ENCODE results near the gene DCTN1. TPM values are rescaled to one million over a fixed set of nuclear protein-coding genes. Genes with fewer than 3 reads are reported as not detected.

The DCTN1 gene
- total RNA-seq, 1 donor = 177 TPM

DNA sequence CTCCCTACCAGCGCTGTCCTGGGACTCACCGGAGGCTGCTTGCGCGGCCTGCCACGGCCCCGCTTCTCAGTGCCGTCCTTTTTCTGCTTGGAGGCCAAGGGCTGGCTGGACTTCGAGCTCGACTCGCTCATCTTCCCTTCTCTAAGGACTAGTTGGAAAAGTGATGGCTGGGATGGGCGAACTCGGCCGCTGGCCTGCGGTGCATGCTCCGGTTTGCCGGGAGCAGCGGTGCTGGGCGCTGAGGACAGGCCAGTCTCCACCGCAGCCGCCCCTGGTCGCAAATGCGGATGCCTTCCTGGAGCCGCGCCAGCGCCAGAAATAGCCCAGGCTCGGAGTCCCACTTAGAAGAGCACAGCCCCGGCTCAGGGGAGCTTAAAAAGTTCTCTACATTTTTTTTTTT, 38.2 kb upstream of the DCTN1 start:
- Histone ChIP-seq H2AFZ (ENCODE audit: low read length) (no peak overlapping the region), H3K36me3 (ENCODE audit: insufficient read depth, low read length) (no peaks in the 10 kb centered on the region), H3K27ac (ENCODE audit: low read depth, low read length) (no peak overlapping the region), H3K9me3 (ENCODE audit: low read depth, low read length) (no peaks in the 10 kb centered on the region), H3K27me3 (ENCODE audit: insufficient read depth, low read length) (no peaks in the 10 kb centered on the region), H3K4me2 (ENCODE audit: insufficient read depth, low read length) (no peak overlapping the region), H3K79me2 (ENCODE audit: insufficient read depth, low read length) (no peaks in the 10 kb centered on the region), H4K20me1 (ENCODE audit: insufficient read depth, low read length) (no peaks in the 10 kb centered on the region), H3K4me3 (ENCODE audit: insufficient read depth, low read length) (no peak overlapping the region), H3K4me1 (ENCODE audit: insufficient read depth, low read length) (peaks cover 19% of the 10 kb centered on the region)
- TF ChIP-seq, protein P1, sequence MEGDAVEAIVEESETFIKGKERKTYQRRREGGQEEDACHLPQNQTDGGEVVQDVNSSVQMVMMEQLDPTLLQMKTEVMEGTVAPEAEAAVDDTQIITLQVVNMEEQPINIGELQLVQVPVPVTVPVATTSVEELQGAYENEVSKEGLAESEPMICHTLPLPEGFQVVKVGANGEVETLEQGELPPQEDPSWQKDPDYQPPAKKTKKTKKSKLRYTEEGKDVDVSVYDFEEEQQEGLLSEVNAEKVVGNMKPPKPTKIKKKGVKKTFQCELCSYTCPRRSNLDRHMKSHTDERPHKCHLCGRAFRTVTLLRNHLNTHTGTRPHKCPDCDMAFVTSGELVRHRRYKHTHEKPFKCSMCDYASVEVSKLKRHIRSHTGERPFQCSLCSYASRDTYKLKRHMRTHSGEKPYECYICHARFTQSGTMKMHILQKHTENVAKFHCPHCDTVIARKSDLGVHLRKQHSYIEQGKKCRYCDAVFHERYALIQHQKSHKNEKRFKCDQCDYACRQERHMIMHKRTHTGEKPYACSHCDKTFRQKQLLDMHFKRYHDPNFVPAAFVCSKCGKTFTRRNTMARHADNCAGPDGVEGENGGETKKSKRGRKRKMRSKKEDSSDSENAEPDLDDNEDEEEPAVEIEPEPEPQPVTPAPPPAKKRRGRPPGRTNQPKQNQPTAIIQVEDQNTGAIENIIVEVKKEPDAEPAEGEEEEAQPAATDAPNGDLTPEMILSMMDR (IDR thresholded peaks at IDR 0.05; ENCODE audit: extremely low read depth, low read depth, low read length) = no peak
- peak; percentile 39 for DNase-seq (ENCODE audit: insufficient read length, low spot score, missing footprints)

DNA sequence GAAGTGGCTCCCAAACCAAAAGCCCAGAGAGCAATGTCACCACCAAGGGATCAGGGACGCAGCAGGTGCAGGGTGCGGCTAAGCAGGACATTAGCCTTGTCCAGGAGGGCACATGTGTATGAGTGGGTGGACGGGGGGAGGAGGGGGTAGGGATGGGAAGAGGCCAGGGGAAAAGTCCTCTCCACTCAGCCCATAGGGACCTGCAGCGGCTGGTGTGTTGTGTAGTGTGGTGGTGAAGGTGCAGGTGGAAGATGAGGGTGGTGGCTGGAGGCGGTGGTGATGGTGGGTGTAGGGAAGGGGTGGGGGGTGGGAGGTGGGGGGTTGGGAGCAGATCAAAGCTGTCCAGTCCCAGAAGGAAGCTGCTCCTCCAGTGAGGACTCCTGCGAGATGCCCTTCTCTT, 37.7 kb upstream of the DCTN1 start:
- Histone ChIP-seq H3K4me1 (ENCODE audit: insufficient read depth, low read length) (peaks cover 19% of the 10 kb centered on the region), H3K27me3 (ENCODE audit: insufficient read depth, low read length) (no peaks in the 10 kb centered on the region), H3K27ac (ENCODE audit: low read depth, low read length) (no peak overlapping the region), H4K20me1 (ENCODE audit: insufficient read depth, low read length) (no peaks in the 10 kb centered on the region), H2AFZ (ENCODE audit: low read length) (no peak overlapping the region), H3K4me2 (ENCODE audit: insufficient read depth, low read length) (no peak overlapping the region), H3K36me3 (ENCODE audit: insufficient read depth, low read length) (no peaks in the 10 kb centered on the region), H3K4me3 (ENCODE audit: insufficient read depth, low read length) (no peak overlapping the region), H3K9me3 (ENCODE audit: low read depth, low read length) (no peaks in the 10 kb centered on the region), H3K79me2 (ENCODE audit: insufficient read depth, low read length) (no peaks in the 10 kb centered on the region)
- peak; percentile 59 for DNase-seq (ENCODE audit: insufficient read length, low spot score, missing footprints)
- TF ChIP-seq, protein P1 (IDR thresholded peaks at IDR 0.05; ENCODE audit: extremely low read depth, low read depth, low read length) = no peak

DNA sequence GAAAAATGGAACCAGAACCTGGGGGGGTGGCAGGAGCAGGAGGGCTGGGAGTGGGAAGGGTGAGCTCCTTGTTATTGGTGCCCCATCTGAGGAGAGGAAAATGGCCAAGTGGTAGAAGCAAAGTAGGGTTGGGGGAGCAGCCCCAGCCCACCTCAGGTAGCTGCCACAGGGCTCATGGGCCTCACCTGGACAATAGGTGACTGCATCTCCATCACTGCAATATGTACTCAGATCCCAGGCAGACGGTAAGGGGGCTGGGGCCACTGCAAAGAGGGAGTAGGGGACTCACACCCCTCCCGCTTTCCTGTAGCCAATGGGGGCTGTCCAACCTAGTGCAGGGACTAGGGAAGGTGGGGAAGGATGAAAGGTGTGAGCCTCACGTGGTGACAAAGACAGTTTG, 37.1 kb upstream of the DCTN1 start:
- no peak overlapping the region for H3K4me3 ChIP-seq (ENCODE audit: insufficient read depth, low read length)
- no peaks in the 10 kb centered on the region for H3K9me3 ChIP-seq (ENCODE audit: low read depth, low read length)
- no peaks in the 10 kb centered on the region for H3K36me3 ChIP-seq (ENCODE audit: insufficient read depth, low read length)
- peak; percentile 51 for DNase-seq (ENCODE audit: insufficient read length, low spot score, missing footprints)
- no peak overlapping the region for H3K4me2 ChIP-seq (ENCODE audit: insufficient read depth, low read length)
- no peaks in the 10 kb centered on the region for H3K79me2 ChIP-seq (ENCODE audit: insufficient read depth, low read length)
- H4K20me1 ChIP-seq (ENCODE audit: insufficient read depth, low read length) = no peaks in the 10 kb centered on the region
- H2AFZ ChIP-seq (ENCODE audit: low read length) = no peak overlapping the region
- H3K27ac ChIP-seq (ENCODE audit: low read depth, low read length) = no peak overlapping the region
- TF ChIP-seq, protein P1 (IDR thresholded peaks at IDR 0.05; ENCODE audit: extremely low read depth, low read depth, low read length) = no peak
- H3K27me3 ChIP-seq (ENCODE audit: insufficient read depth, low read length) = no peaks in the 10 kb centered on the region
- peaks cover 18% of the 10 kb centered on the region for H3K4me1 ChIP-seq (ENCODE audit: insufficient read depth, low read length)

DNA sequence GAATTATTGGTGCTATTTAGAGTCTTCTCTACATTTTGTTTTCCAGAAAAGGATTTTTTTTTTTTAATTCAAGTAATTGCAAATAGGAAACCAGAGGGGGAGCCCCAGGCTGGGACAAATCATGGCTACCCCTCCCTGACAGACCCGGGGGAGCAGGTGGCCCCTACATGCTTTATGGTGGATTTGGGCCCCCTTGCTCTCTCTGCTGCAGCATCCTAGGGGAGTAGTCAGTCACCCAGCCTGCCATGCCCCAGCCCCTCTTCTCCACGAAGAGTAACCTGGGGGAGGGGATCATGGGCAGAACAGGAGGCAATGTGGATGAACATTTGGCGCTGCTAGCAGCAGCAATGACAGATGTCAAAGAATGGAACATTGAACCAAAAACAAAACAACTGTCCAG, 36.7 kb upstream of the DCTN1 start:
- Histone ChIP-seq H3K4me2 (ENCODE audit: insufficient read depth, low read length) (no peak overlapping the region), H4K20me1 (ENCODE audit: insufficient read depth, low read length) (no peaks in the 10 kb centered on the region)

More for the DNA sequence above, 36.7 kb upstream of the DCTN1 start:
- H3K36me3 ChIP-seq (ENCODE audit: insufficient read depth, low read length) = no peaks in the 10 kb centered on the region
- H3K4me3 ChIP-seq (ENCODE audit: insufficient read depth, low read length) = no peak overlapping the region
- no peaks in the 10 kb centered on the region for H3K9me3 ChIP-seq (ENCODE audit: low read depth, low read length)
- TF ChIP-seq, protein P1 (IDR thresholded peaks at IDR 0.05; ENCODE audit: extremely low read depth, low read depth, low read length) = peak; percentile 27
- H3K79me2 ChIP-seq (ENCODE audit: insufficient read depth, low read length) = no peaks in the 10 kb centered on the region
- peak; percentile 76 for DNase-seq (ENCODE audit: insufficient read length, low spot score, missing footprints)
- no peaks in the 10 kb centered on the region for H3K27me3 ChIP-seq (ENCODE audit: insufficient read depth, low read length)
- no peak overlapping the region for H3K27ac ChIP-seq (ENCODE audit: low read depth, low read length)
- peaks cover 15% of the 10 kb centered on the region for H3K4me1 ChIP-seq (ENCODE audit: insufficient read depth, low read length)
- no peak overlapping the region for H2AFZ ChIP-seq (ENCODE audit: low read length)
